WTC11 (cell line): ENCODE measurements around the gene FOXA1.

ENCODE experiments used
- CREB1 ChIP-seq: sonication (generic); formaldehyde crosslinking; IDR thresholded peaks from 2 replicates; pipeline ENCODE4 v1.8.0; 2023; ENCODE audit warnings: mild to moderate bottlenecking, missing genetic modification reagents
- FOXK1 ChIP-seq: sonication (generic); formaldehyde crosslinking; IDR thresholded peaks from 2 replicates; pipeline ENCODE4 v1.8.0; 2022; ENCODE audit warnings: mild to moderate bottlenecking, moderate library complexity, missing genetic modification reagents
- OVOL2 ChIP-seq: fragments of 250-450 bp; sonication (Bioruptor Pico); IDR thresholded peaks from 2 replicates; pipeline ENCODE4 v1.9.0; 2021; ENCODE audit warnings: mild to moderate bottlenecking, borderline replicate concordance
- RELA ChIP-seq: sonication (generic); formaldehyde crosslinking; IDR thresholded peaks from 2 replicates; pipeline ENCODE4 v1.8.1; 2022; ENCODE audit warnings: missing genetic modification reagents, mild to moderate bottlenecking, borderline replicate concordance
- SP1 ChIP-seq: sonication (generic); formaldehyde crosslinking; conservative IDR thresholded peaks from 2 replicates; pipeline ENCODE4 v1.8.1; 2022; ENCODE audit warnings: missing genetic modification reagents
- USF1 ChIP-seq: sonication (generic); formaldehyde crosslinking; IDR thresholded peaks from 2 replicates; pipeline ENCODE4 v1.8.0; 2022; ENCODE audit warnings: mild to moderate bottlenecking, missing genetic modification reagents
- ZNF219 ChIP-seq: sonication (generic); formaldehyde crosslinking; IDR thresholded peaks from 2 replicates; pipeline ENCODE4 v1.8.0; 2023; ENCODE audit warnings: missing genetic modification reagents, mild to moderate bottlenecking, borderline replicate concordance
- TF ChIP-seq, protein P1 (sequence below): sonication (generic); formaldehyde crosslinking; conservative IDR thresholded peaks from 2 replicates; pipeline ENCODE4 v1.8.1; 2022; ENCODE audit warnings: mild to moderate bottlenecking, missing genetic modification reagents
- TF ChIP-seq, protein P2 (sequence below): sonication (generic); formaldehyde crosslinking; IDR thresholded peaks from 2 replicates; pipeline ENCODE4 v1.8.1; 2023; ENCODE audit warnings: mild to moderate bottlenecking, missing genetic modification reagents
- TF ChIP-seq, protein P3 (sequence below): fragments of 200-600 bp; IDR thresholded peaks from 2 replicates; pipeline ENCODE4 v1.8.0; 2022; ENCODE audit warnings: antibody characterized with exemption
- TF ChIP-seq, protein P4 (sequence below): sonication (generic); formaldehyde crosslinking; IDR thresholded peaks from 2 replicates; pipeline ENCODE4 v1.8.0; 2023; ENCODE audit warnings: missing genetic modification reagents
- TF ChIP-seq, protein P5 (sequence below): sonication (generic); formaldehyde crosslinking; IDR thresholded peaks from 2 replicates; pipeline ENCODE4 v1.8.0; 2022; ENCODE audit warnings: mild to moderate bottlenecking, missing genetic modification reagents
- TF ChIP-seq, protein P6 (sequence below): sonication (generic); formaldehyde crosslinking; IDR thresholded peaks from 2 replicates; pipeline ENCODE4 v1.8.1; 2022; ENCODE audit warnings: mild to moderate bottlenecking, missing genetic modification reagents, moderate library complexity, borderline replicate concordance

DNA sequence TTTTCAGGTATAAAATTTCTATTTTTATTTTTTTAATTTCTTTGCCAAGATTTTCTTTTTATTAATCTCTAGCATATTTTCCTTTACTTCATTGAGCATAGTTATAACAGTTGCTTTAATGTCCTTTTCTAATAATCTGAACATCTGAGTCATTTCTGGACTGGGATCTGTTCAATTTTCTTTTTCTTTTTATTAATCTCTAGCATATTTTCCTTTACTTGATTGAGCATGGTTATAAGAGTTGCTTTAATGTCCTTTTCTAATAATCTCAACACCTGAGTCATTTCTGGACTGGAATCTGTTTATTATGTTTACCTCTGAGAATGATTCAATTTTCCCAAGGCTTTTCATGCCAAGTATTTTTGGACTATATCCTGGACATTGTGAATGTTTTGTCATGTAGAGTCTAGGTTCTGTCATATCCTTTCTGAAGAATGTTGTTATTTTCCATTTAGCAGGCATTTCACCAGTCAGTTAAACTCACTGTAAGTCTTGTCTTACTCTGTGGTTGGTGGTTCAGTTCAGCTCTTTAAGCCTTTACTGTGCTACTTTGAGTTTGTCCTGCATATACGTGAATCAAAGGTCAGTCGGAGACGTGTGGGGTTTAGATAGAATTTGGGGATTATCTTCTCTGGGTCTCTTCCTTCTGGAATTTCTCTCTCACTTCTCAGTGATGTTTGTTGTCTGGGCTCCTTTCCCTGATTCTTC, 20.7 kb upstream of the FOXA1 start:
- TF ChIP-seq, protein P1, sequence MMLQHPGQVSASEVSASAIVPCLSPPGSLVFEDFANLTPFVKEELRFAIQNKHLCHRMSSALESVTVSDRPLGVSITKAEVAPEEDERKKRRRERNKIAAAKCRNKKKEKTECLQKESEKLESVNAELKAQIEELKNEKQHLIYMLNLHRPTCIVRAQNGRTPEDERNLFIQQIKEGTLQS (CRISPR knock-in tag) = no peak
- TF ChIP-seq, protein P2, sequence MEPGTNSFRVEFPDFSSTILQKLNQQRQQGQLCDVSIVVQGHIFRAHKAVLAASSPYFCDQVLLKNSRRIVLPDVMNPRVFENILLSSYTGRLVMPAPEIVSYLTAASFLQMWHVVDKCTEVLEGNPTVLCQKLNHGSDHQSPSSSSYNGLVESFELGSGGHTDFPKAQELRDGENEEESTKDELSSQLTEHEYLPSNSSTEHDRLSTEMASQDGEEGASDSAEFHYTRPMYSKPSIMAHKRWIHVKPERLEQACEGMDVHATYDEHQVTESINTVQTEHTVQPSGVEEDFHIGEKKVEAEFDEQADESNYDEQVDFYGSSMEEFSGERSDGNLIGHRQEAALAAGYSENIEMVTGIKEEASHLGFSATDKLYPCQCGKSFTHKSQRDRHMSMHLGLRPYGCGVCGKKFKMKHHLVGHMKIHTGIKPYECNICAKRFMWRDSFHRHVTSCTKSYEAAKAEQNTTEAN (CRISPR knock-in tag) = no peak
- TF ChIP-seq, protein P3, sequence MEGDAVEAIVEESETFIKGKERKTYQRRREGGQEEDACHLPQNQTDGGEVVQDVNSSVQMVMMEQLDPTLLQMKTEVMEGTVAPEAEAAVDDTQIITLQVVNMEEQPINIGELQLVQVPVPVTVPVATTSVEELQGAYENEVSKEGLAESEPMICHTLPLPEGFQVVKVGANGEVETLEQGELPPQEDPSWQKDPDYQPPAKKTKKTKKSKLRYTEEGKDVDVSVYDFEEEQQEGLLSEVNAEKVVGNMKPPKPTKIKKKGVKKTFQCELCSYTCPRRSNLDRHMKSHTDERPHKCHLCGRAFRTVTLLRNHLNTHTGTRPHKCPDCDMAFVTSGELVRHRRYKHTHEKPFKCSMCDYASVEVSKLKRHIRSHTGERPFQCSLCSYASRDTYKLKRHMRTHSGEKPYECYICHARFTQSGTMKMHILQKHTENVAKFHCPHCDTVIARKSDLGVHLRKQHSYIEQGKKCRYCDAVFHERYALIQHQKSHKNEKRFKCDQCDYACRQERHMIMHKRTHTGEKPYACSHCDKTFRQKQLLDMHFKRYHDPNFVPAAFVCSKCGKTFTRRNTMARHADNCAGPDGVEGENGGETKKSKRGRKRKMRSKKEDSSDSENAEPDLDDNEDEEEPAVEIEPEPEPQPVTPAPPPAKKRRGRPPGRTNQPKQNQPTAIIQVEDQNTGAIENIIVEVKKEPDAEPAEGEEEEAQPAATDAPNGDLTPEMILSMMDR = no peak
- TF ChIP-seq USF1 (no peak), ZNF219 (no peak), RELA (CRISPR knock-in tag) (no peak), CREB1 (CRISPR knock-in tag) (no peak), FOXK1 (CRISPR knock-in tag) (no peak), SP1 (CRISPR knock-in tag) (no peak), OVOL2 (CRISPR knock-in tag) (no peak)
- TF ChIP-seq, protein P4, sequence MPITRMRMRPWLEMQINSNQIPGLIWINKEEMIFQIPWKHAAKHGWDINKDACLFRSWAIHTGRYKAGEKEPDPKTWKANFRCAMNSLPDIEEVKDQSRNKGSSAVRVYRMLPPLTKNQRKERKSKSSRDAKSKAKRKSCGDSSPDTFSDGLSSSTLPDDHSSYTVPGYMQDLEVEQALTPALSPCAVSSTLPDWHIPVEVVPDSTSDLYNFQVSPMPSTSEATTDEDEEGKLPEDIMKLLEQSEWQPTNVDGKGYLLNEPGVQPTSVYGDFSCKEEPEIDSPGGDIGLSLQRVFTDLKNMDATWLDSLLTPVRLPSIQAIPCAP (CRISPR knock-in tag) = no peak
- TF ChIP-seq, protein P5, sequence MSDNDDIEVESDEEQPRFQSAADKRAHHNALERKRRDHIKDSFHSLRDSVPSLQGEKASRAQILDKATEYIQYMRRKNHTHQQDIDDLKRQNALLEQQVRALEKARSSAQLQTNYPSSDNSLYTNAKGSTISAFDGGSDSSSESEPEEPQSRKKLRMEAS = no peak
- TF ChIP-seq, protein P6, sequence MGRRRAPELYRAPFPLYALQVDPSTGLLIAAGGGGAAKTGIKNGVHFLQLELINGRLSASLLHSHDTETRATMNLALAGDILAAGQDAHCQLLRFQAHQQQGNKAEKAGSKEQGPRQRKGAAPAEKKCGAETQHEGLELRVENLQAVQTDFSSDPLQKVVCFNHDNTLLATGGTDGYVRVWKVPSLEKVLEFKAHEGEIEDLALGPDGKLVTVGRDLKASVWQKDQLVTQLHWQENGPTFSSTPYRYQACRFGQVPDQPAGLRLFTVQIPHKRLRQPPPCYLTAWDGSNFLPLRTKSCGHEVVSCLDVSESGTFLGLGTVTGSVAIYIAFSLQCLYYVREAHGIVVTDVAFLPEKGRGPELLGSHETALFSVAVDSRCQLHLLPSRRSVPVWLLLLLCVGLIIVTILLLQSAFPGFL (CRISPR knock-in tag) = no peak
